GM18907 (cell line): ENCODE measurements around the gene TNFRSF1B.

Experiments
- ATAC-seq: cut with Tn5 transposase; IDR thresholded peaks from one replicate; pipeline ENCODE4 v1.9.1; 2021; ENCODE audit warnings: mild to moderate bottlenecking, moderate library complexity; ENCODE audit not compliant: unreplicated experiment

Gene TNFRSF1B

GRCh38 chr1:12174924-12175810, 8.4 kb downstream of the TNFRSF1B start:
- ATAC-seq: no peak

- ATAC-seq: no peak
These were observed 9.7 kb downstream of the TNFRSF1B start for GRCh38 chr1:12176298-12177118.

GRCh38 chr1:12177156-12177998, 10.6 kb downstream of the TNFRSF1B start:
- ATAC-seq: no peak

GRCh38 chr1:12177999-12178441, 11.2 kb downstream of the TNFRSF1B start:
- no peak for ATAC-seq

GRCh38 chr1:12178511-12178910, 11.7 kb downstream of the TNFRSF1B start:
- no peak for ATAC-seq

- ATAC-seq: no peak
These were observed 12.3 kb downstream of the TNFRSF1B start for GRCh38 chr1:12179111-12179519.

GRCh38 chr1:12179676-12180075, 12.9 kb downstream of the TNFRSF1B start:
- no peak for ATAC-seq

- ATAC-seq: no peak
These were observed 13.5 kb downstream of the TNFRSF1B start for GRCh38 chr1:12180315-12180714.

GRCh38 chr1:12180903-12181302, 14.1 kb downstream of the TNFRSF1B start:
- ATAC-seq: no peak

GRCh38 chr1:12181568-12181967, 14.8 kb downstream of the TNFRSF1B start:
- ATAC-seq: no peak

GRCh38 chr1:12182410-12182984, 15.7 kb downstream of the TNFRSF1B start:
- no peak for ATAC-seq

- ATAC-seq: no peak
These were observed 16.5 kb downstream of the TNFRSF1B start for GRCh38 chr1:12183095-12183794.

GRCh38 chr1:12184008-12184681, 17.4 kb downstream of the TNFRSF1B start:
- ATAC-seq: no peak

GRCh38 chr1:12185036-12185917, 18.5 kb downstream of the TNFRSF1B start:
- ATAC-seq: no peak

- no peak for ATAC-seq
These were observed 19.3 kb downstream of the TNFRSF1B start for GRCh38 chr1:12185918-12186678.

GRCh38 chr1:12186679-12186985, 19.8 kb downstream of the TNFRSF1B start:
- ATAC-seq: no peak

- no peak for ATAC-seq
These were observed 21.3 kb downstream of the TNFRSF1B start for GRCh38 chr1:12188115-12188514.
